Mesothelial cell of epicardium (in vitro differentiated cells): ENCODE measurements around the gene MBD3L3. TPM values are rescaled to one million over a fixed set of nuclear protein-coding genes. Genes with fewer than 3 reads are reported as not detected.

Experiments
- DNase-seq, 2 experiments: peaks; one replicate each; pipeline ENCODE4 v3.0.0; 2021; ENCODE audit warnings: low spot score in 2 of 2; ENCODE audit not compliant: unreplicated experiment in 2 of 2
- H3K27ac Mint-ChIP-seq: 2 replicates; pipeline ENCODE4 v1.8.0; 2021; ENCODE audit warnings: mixed read lengths
- H3K27me3 Mint-ChIP-seq: 2 replicates; pipeline ENCODE4 v1.8.0; 2021; ENCODE audit warnings: low read depth, mixed read lengths
- H3K36me3 Mint-ChIP-seq: 2 replicates; pipeline ENCODE4 v1.8.0; 2021; ENCODE audit warnings: mixed read lengths
- H3K4me1 Mint-ChIP-seq: 2 replicates; pipeline ENCODE4 v1.8.0; 2021; ENCODE audit warnings: mixed read lengths
- H3K4me3 Mint-ChIP-seq: 2 replicates; pipeline ENCODE4 v1.8.0; 2021; ENCODE audit warnings: mild to moderate bottlenecking, moderate library complexity, mixed read lengths
- H3K9me3 Mint-ChIP-seq: 2 replicates; pipeline ENCODE4 v1.8.0; 2021; ENCODE audit warnings: mixed read lengths
- CTCF ChIP-seq: fragments of 200-600 bp; sonication (generic); IDR thresholded peaks from one replicate; pipeline ENCODE4 v1.5.0; 2021; ENCODE audit warnings: antibody characterized with exemption; ENCODE audit not compliant: unreplicated experiment
- total RNA-seq: library from RNA; stranded (reverse); gene quantifications from 3 replicates; pipeline ENCODE4 v1.2.1, GENCODE V29; 2021

The MBD3L3 gene
- total RNA-seq, 1 donor from 2014 or later: not detected

- Mint-ChIP-seq H3K4me1 (no peaks in the 10 kb centered on the region), H3K4me3 (no peak overlapping the region), H3K9me3 (peaks cover 46% of the 10 kb centered on the region), H3K36me3 (no peaks in the 10 kb centered on the region), H3K27me3 (no peaks in the 10 kb centered on the region), H3K27ac (no peak overlapping the region)
- TF ChIP-seq CTCF: no peak
- no peak for DNase-seq
Measured at GRCh38 chr19:7010722-7011593, 47.5 kb downstream of the MBD3L3 start.

GRCh38 chr19:7007859-7008258, 50.6 kb downstream of the MBD3L3 start:
- TF ChIP-seq CTCF: no peak
- Mint-ChIP-seq H3K27me3 (no peaks in the 10 kb centered on the region), H3K4me3 (no peak overlapping the region), H3K36me3 (no peaks in the 10 kb centered on the region), H3K9me3 (peaks cover 26% of the 10 kb centered on the region), H3K27ac (no peak overlapping the region), H3K4me1 (no peaks in the 10 kb centered on the region)
- no peak for DNase-seq

Other genes starting within 250 kb of the MBD3L3 start
- not detected in 3 replicates for gene ADGRE1, start 171.1 kb downstream of the MBD3L3 start, total RNA-seq
- gene MBD3L2B, start 37.2 kb downstream of the MBD3L3 start, total RNA-seq: not detected in 3 replicates
- gene MBD3L5, start 28.1 kb downstream of the MBD3L3 start, total RNA-seq: not detected in 3 replicates
- gene MBD3L4, start 18.5 kb downstream of the MBD3L3 start, total RNA-seq: not detected in 3 replicates
- not detected in 3 replicates for gene MBD3L2, start 9.4 kb downstream of the MBD3L3 start, total RNA-seq
- 15.0 to 16.4 TPM (median 16.3 TPM) in 3 replicates for gene ZNF557, start 11.0 kb upstream of the MBD3L3 start, total RNA-seq
- gene INSR, start 235.7 kb upstream of the MBD3L3 start, total RNA-seq: 42.3 to 46.5 TPM (median 44.7 TPM) in 3 replicates